HCT116 (cell line): ENCODE data around the gene PHACTR1. TPM values are rescaled to one million over a fixed set of nuclear protein-coding genes. Genes with fewer than 3 reads are reported as not detected.

ENCODE experiments used
- ATAC-seq: fragments of 200-7000 bp; cut with Tn5 transposase; 2 replicates; pipeline ENCODE4 v1.9.1; 2020; ENCODE audit warnings: mild to moderate bottlenecking, moderate library complexity
- BruUV-seq: library from RNA; stranded (reverse); fragments of 400-500 nt; replicated peaks from 2 replicates; lab custom pipeline; 2021; lab: Mats Ljungman, UMichigan
- CTCF ChIA-PET: fragments of 300-600 bp; sonication (Branson Sonifier 250); formaldehyde crosslinking; loops from one replicate; lab custom pipeline; 2021; ENCODE audit warnings: antibody characterized with exemption; lab: Charles Lee
- POLR2A ChIA-PET: fragments of 300-600, 350-600 bp; sonication (Branson Sonifier 250); formaldehyde crosslinking; loops from one replicate; lab custom pipeline; 2021; ENCODE audit warnings: antibody characterized with exemption; lab: Charles Lee
- RAD21 ChIA-PET, 2 experiments: fragments of 300-600 bp; sonication (Branson Sonifier 250); formaldehyde crosslinking; loops; one replicate each; lab custom pipeline; 2023; ENCODE audit warnings: low total read pairs in 2 of 2; ENCODE audit not compliant: uncharacterized antibody in 2 of 2, unreplicated experiment in 2 of 2, low non-redundant PET in 1 of 2; lab: Charles Lee
- DNase-seq: peaks from one replicate; pipeline ENCODE4 v3.0.0-alpha.2; 2010; ENCODE audit warnings: low read depth, low spot score
- H2AFZ ChIP-seq: fragments of 200-600 bp; shearing (Covaris generic), sonication (generic); 2 replicates; pipeline ENCODE4 v1.6.1; 2017; ENCODE audit warnings: low read depth, mixed run types, mixed read lengths, antibody characterized with exemption, low read length; ENCODE audit not compliant: poor library complexity, severe bottlenecking
- H3K27ac ChIP-seq: 2 replicates; pipeline ENCODE4 v1.5.1; 2012; ENCODE audit warnings: low read depth, low read length
- H3K27me3 ChIP-seq: fragments of 200-600 bp; sonication (generic); 2 replicates; pipeline ENCODE4 v1.6.1; 2016; ENCODE audit warnings: mixed run types, low read length, mixed read lengths; ENCODE audit not compliant: insufficient read depth
- H3K36me3 ChIP-seq, 2 experiments: fragments of 200-500 bp in 1 of 2; fragments of 200-600 bp in 1 of 2; sonication (Bioruptor generic) in 1 of 2; sonication (generic) in 1 of 2; 2 replicates each; pipeline versions ENCODE4 v1.5.1 to v1.6.1; 2014 to 2016; ENCODE audit warnings: low read length in 2 of 2, inconsistent platforms in 1 of 2, mixed read lengths in 1 of 2, mixed run types in 1 of 2; ENCODE audit not compliant: insufficient read depth in 2 of 2, control insufficient read depth in 1 of 2
- H3K4me1 ChIP-seq, 2 experiments: fragments of 200-600 bp in 1 of 2; sonication (generic) in 1 of 2; 2 replicates each; pipeline versions ENCODE4 v1.5.1 to v1.6.1; 2012 to 2017; ENCODE audit warnings: low read length in 2 of 2, inconsistent platforms in 1 of 2, mild to moderate bottlenecking in 1 of 2, mixed read lengths in 1 of 2, mixed run types in 1 of 2, moderate library complexity in 1 of 2; ENCODE audit not compliant: insufficient read depth in 2 of 2, control insufficient read depth in 1 of 2
- H3K4me2 ChIP-seq: fragments of 200-600 bp; sonication (generic); 2 replicates; pipeline ENCODE4 v1.6.1; 2017; ENCODE audit warnings: mixed run types, low read length, mixed read lengths
- H3K4me3 ChIP-seq, 2 experiments: fragments of 200-600 bp in 1 of 2; sonication (generic) in 1 of 2; replicated peaks in 1 of 2; 2 replicates each; pipeline ENCODE4 v1.5.1; 2011 to 2016; ENCODE audit warnings: low read length in 2 of 2, control low read depth in 1 of 2, low read depth in 1 of 2, mild to moderate bottlenecking in 1 of 2, mixed read lengths in 1 of 2, mixed run types in 1 of 2
- H3K79me2 ChIP-seq: fragments of 200-600 bp; sonication (generic); 2 replicates; pipeline ENCODE4 v1.6.1; 2017; ENCODE audit warnings: mild to moderate bottlenecking, mixed run types, low read length, moderate library complexity, mixed read lengths; ENCODE audit not compliant: insufficient read depth
- H3K9ac ChIP-seq: fragments of 200-600 bp; sonication (generic); 2 replicates; pipeline ENCODE4 v1.6.1; 2016; ENCODE audit warnings: low read length, mixed read lengths
- H3K9me2 ChIP-seq: fragments of 200-600 bp; sonication (generic), shearing (Covaris generic); 2 replicates; pipeline ENCODE4 v1.6.1; 2017; ENCODE audit warnings: mixed run types, mild to moderate bottlenecking, moderate library complexity; ENCODE audit not compliant: insufficient read depth
- H3K9me3 ChIP-seq, 2 experiments: fragments of 200-500 bp in 1 of 2; fragments of 200-600 bp in 1 of 2; sonication (Bioruptor generic) in 1 of 2; sonication (generic) in 1 of 2; 2 replicates each; pipeline ENCODE4 v1.6.1; 2014 to 2017; ENCODE audit warnings: low read length in 2 of 2, mixed read lengths in 2 of 2, inconsistent platforms in 1 of 2, low read depth in 1 of 2, mild to moderate bottlenecking in 1 of 2, mixed run types in 1 of 2, moderate library complexity in 1 of 2; ENCODE audit not compliant: control insufficient read depth in 1 of 2, insufficient read depth in 1 of 2
- H4K20me1 ChIP-seq: fragments of 200-600 bp; sonication (generic), shearing (Covaris generic); 2 replicates; pipeline ENCODE4 v1.6.1; 2017; ENCODE audit warnings: mixed run types, mild to moderate bottlenecking, moderate library complexity; ENCODE audit not compliant: insufficient read depth
- CBX3 ChIP-seq: IDR thresholded peaks from 2 replicates; pipeline ENCODE4 v1.6.1; 2012; ENCODE audit warnings: low read depth
- CEBPB ChIP-seq: IDR thresholded peaks from 2 replicates; pipeline ENCODE4 v1.6.1; 2012; ENCODE audit warnings: low read depth
- ELF1 ChIP-seq: IDR thresholded peaks from 2 replicates; pipeline ENCODE4 v1.6.1; 2012; ENCODE audit warnings: low read depth, borderline replicate concordance
- EZH2 ChIP-seq: fragments of 200-600 bp; sonication (generic); IDR thresholded peaks from 2 replicates; pipeline ENCODE4 v1.6.1; 2017; ENCODE audit warnings: antibody characterized with exemption, mixed run types
- JUND ChIP-seq: IDR thresholded peaks from 2 replicates; pipeline ENCODE4 v1.6.1; 2012
- SIN3A ChIP-seq: IDR thresholded peaks from 2 replicates; pipeline ENCODE4 v1.6.1; 2012; ENCODE audit warnings: low read depth
- SP1 ChIP-seq: IDR thresholded peaks from 2 replicates; pipeline ENCODE4 v1.6.1; 2012; ENCODE audit warnings: low read depth
- SRF ChIP-seq: IDR thresholded peaks from 2 replicates; pipeline ENCODE4 v1.6.1; 2012; ENCODE audit warnings: low read depth
- YY1 ChIP-seq: IDR thresholded peaks from 2 replicates; pipeline ENCODE4 v1.6.1; 2011; ENCODE audit warnings: low read length, low read depth, moderate library complexity, mild to moderate bottlenecking; ENCODE audit not compliant: insufficient replicate concordance; ENCODE audit errors: extremely low read depth
- ZNF274 ChIP-seq: fragments of 200-500 bp; sonication (Bioruptor generic); IDR thresholded peaks from 2 replicates; pipeline ENCODE4 v1.6.1; 2014; ENCODE audit warnings: mild to moderate bottlenecking, low read depth, low read length, inconsistent platforms
- intact Hi-C: fragments of 100-400 bp; cut with micrococcal nuclease; formaldehyde crosslinking; loops from 2 replicates; pipeline ENCODE4 v1.10.0; 2022
- total RNA-seq: library from RNA; stranded (reverse); gene quantifications from one replicate; pipeline ENCODE4 v1.2.1, GENCODE V29; 2021; ENCODE audit not compliant: unreplicated experiment
- TF ChIP-seq, protein P1 (sequence below): IDR thresholded peaks from 2 replicates; pipeline ENCODE4 v1.6.1; 2012
- TF ChIP-seq, protein P2 (sequence below): IDR thresholded peaks from 2 replicates; pipeline ENCODE4 v1.6.1; 2012; ENCODE audit warnings: low read depth
- TF ChIP-seq, protein P3 (sequence below): IDR thresholded peaks from 2 replicates; pipeline ENCODE4 v1.6.1; 2012

PHACTR1 gene
- total RNA-seq, 1 experiment from 2014 or later = 0.17 TPM

DNA sequence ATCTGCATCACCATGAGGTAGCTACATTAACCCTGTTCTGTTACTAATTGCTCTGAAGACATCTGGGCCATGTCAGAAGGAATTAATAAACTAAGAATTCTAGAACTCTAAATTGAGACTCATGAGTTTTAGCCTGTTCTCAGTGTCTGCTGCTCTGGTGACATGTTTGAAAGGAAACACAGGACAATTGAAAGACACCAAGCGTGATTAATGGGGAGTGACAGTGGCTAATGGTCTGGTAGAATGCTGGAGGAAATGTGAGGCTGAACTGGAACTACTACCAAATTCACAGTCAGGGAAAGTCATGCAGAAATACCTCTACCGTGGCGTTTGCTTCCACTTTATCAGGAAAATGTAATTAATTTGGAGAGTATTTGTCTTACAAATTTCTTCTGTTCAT lies 471.7 kb downstream of the PHACTR1 start:
- CTCF ChIA-PET = no interaction called here
- no TSS peak for BruUV-seq
- no peaks in the 10 kb centered on the region for H3K9me3 ChIP-seq

DNA sequence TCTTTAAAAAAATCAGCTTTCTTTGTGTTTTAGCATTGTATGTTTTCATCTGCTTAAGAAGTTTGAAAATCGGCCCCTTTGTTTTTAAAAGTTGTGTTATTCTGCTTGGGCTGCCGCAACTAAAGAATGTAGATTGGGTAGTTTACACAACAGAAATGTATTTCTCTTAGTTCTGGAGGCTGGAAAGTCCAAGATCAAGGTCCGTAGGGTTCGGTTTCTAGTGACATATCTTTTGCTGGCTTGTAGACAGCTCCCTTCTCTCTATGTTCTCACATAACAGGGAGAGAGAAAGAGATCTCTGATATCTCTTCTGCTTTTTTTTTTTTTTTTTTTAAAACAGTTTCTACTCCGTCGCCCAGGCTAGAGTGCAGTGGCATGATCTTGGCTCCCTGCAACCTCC lies 473.1 kb downstream of the PHACTR1 start:
- no peaks in the 10 kb centered on the region for H3K79me2 ChIP-seq
- H2AFZ ChIP-seq = no peak overlapping the region
- ChIA-PET CTCF (no interaction called here), POLR2A (no interaction called here), RAD21 (no interaction called here)
- no peaks in the 10 kb centered on the region for H3K9me2 ChIP-seq
- H3K4me3 ChIP-seq = no peak overlapping the region
- DNase-seq (no peak), ATAC-seq (no peak)
- H3K9me3 ChIP-seq = no peaks in the 10 kb centered on the region
- H4K20me1 ChIP-seq = no peaks in the 10 kb centered on the region; the same call in 1 of the 2 replicates
- no peak overlapping the region for H3K4me2 ChIP-seq
- peaks cover 72% of the 10 kb centered on the region for H3K27me3 ChIP-seq
- H3K27ac ChIP-seq = no peak overlapping the region
- no TSS peak for BruUV-seq
- H3K36me3 ChIP-seq = no peaks in the 10 kb centered on the region
- no peaks in the 10 kb centered on the region for H3K4me1 ChIP-seq
- no peak for TF ChIP-seq CEBPB
- no peak for TF ChIP-seq EZH2
- no peak for TF ChIP-seq ZNF274
- TF ChIP-seq, protein P1, sequence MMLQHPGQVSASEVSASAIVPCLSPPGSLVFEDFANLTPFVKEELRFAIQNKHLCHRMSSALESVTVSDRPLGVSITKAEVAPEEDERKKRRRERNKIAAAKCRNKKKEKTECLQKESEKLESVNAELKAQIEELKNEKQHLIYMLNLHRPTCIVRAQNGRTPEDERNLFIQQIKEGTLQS = no peak
- TF ChIP-seq, protein P2, sequence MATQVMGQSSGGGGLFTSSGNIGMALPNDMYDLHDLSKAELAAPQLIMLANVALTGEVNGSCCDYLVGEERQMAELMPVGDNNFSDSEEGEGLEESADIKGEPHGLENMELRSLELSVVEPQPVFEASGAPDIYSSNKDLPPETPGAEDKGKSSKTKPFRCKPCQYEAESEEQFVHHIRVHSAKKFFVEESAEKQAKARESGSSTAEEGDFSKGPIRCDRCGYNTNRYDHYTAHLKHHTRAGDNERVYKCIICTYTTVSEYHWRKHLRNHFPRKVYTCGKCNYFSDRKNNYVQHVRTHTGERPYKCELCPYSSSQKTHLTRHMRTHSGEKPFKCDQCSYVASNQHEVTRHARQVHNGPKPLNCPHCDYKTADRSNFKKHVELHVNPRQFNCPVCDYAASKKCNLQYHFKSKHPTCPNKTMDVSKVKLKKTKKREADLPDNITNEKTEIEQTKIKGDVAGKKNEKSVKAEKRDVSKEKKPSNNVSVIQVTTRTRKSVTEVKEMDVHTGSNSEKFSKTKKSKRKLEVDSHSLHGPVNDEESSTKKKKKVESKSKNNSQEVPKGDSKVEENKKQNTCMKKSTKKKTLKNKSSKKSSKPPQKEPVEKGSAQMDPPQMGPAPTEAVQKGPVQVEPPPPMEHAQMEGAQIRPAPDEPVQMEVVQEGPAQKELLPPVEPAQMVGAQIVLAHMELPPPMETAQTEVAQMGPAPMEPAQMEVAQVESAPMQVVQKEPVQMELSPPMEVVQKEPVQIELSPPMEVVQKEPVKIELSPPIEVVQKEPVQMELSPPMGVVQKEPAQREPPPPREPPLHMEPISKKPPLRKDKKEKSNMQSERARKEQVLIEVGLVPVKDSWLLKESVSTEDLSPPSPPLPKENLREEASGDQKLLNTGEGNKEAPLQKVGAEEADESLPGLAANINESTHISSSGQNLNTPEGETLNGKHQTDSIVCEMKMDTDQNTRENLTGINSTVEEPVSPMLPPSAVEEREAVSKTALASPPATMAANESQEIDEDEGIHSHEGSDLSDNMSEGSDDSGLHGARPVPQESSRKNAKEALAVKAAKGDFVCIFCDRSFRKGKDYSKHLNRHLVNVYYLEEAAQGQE = no peak
- no peak for TF ChIP-seq JUND
- TF ChIP-seq, protein P3, sequence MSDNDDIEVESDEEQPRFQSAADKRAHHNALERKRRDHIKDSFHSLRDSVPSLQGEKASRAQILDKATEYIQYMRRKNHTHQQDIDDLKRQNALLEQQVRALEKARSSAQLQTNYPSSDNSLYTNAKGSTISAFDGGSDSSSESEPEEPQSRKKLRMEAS = no peak
- TF ChIP-seq SIN3A = no peak
- no peak for TF ChIP-seq SRF
- TF ChIP-seq YY1 = no peak
- no peak for TF ChIP-seq ELF1
- TF ChIP-seq CBX3 = no peak
- no peak overlapping the region for H3K9ac ChIP-seq
- intact Hi-C loops = no loop called here

More for the DNA sequence above, 471.7 kb downstream of the PHACTR1 start:
- TF ChIP-seq SRF (no peak), CEBPB (no peak), ZNF274 (no peak), SIN3A (no peak), YY1 (no peak), SP1 (no peak), EZH2 (no peak)
- TF ChIP-seq, protein P1 = no peak
- Histone ChIP-seq H3K9me2 (no peaks in the 10 kb centered on the region), H4K20me1 (no peaks in the 10 kb centered on the region), H3K36me3 (no peaks in the 10 kb centered on the region), H3K27ac (no peak overlapping the region), H3K4me2 (no peak overlapping the region), H3K4me3 (no peak overlapping the region), H3K79me2 (no peaks in the 10 kb centered on the region), H3K9ac (no peak overlapping the region), H2AFZ (no peak overlapping the region), H3K4me1 (no peaks in the 10 kb centered on the region), H3K27me3 (peaks cover 74% of the 10 kb centered on the region)
- ATAC-seq = no peak
- ChIA-PET POLR2A (no interaction called here), RAD21 (no interaction called here)
- intact Hi-C loops = no loop called here
- no peak for DNase-seq
